Panc1 (cell line): ENCODE results near the gene RALGPS1.

Experiments used
- POLR2AphosphoS5 ChIP-seq: IDR thresholded peaks from 2 replicates; pipeline ENCODE4 v1.6.1; 2012; ENCODE audit warnings: mild to moderate bottlenecking, low read depth, low read length, moderate library complexity
- TF ChIP-seq, protein P1 (sequence below): fragments of 450-650 bp; IDR thresholded peaks from 2 replicates; pipeline ENCODE4 v1.5.1; 2017; ENCODE audit warnings: mild to moderate bottlenecking

DNA sequence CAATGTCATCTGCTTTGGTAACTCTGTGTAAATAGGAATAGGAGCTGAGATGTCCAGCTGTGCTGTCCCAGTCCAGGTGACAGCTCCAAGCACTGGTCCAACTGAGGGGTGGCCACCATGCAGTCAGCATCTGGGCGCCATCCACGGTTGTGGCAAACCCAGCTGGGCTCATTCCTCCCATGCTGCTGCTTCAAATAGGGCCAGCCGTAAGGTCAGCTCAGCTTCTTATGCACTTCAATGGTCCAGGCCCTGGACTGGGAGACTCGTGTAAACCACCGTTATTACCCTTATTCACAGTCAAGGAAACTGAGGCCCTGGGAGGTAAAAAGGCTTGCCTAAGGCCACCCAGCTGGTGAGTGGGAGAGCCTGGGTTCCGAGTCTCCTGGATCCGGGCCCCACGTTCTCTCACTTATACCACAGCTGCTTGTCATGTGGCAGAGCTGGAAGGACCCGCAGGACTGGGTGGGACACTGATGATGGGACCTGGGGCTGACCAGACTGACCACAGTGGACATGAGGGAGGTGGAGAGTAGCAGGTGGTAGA is 246.6 kb downstream of the RALGPS1 start:
- TF ChIP-seq, protein P1, sequence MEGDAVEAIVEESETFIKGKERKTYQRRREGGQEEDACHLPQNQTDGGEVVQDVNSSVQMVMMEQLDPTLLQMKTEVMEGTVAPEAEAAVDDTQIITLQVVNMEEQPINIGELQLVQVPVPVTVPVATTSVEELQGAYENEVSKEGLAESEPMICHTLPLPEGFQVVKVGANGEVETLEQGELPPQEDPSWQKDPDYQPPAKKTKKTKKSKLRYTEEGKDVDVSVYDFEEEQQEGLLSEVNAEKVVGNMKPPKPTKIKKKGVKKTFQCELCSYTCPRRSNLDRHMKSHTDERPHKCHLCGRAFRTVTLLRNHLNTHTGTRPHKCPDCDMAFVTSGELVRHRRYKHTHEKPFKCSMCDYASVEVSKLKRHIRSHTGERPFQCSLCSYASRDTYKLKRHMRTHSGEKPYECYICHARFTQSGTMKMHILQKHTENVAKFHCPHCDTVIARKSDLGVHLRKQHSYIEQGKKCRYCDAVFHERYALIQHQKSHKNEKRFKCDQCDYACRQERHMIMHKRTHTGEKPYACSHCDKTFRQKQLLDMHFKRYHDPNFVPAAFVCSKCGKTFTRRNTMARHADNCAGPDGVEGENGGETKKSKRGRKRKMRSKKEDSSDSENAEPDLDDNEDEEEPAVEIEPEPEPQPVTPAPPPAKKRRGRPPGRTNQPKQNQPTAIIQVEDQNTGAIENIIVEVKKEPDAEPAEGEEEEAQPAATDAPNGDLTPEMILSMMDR = no peak
- TF ChIP-seq POLR2AphosphoS5 = no peak
